NB4 (cell line): ENCODE data around the gene MEGF11.

Experiments
- DNase-seq: peaks from one replicate; pipeline ENCODE4 v3.0.0; 2010; ENCODE audit warnings: low read depth
- H3K4me3 ChIP-seq: one replicate; pipeline ENCODE4 v1.5.1; 2011; ENCODE audit warnings: mild to moderate bottlenecking, low read depth, low read length, moderate library complexity
- MYC ChIP-seq: IDR thresholded peaks from 2 replicates; pipeline ENCODE4 v1.6.1; 2011; ENCODE audit warnings: low read depth, low read length
- POLR2A ChIP-seq: IDR thresholded peaks from 2 replicates; pipeline ENCODE4 v1.6.1; 2011; ENCODE audit warnings: mild to moderate bottlenecking; ENCODE audit not compliant: insufficient read length; ENCODE audit errors: extremely low read depth
- TF ChIP-seq, protein P1 (sequence below): IDR thresholded peaks from one replicate; pipeline ENCODE4 v1.5.1; 2012; ENCODE audit warnings: low read depth, low read length
- TF ChIP-seq, protein P2 (sequence below): IDR thresholded peaks from 2 replicates; pipeline ENCODE4 v1.6.1; 2011; ENCODE audit warnings: low read depth, low read length

MEGF11 gene

DNA sequence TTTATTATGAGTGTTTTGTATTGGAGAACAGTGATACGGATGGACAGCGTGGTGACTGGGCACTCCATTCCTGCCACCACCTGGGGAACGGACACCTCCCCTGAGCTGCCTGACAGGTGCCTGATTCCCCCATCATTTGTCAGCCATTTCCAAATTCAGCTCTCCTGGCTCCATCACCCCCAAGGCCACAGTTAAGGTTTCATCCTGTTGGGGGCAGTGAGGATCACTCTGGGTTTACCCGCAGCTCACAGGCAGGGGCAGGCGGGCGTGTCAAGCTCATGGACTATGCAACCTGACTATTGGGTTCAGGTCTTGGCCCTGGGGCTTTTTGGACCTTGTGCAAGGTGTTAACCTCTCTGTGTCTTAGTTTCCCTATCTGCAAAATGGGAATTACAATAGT lies 307.9 kb downstream of the MEGF11 start:
- no peak overlapping the region for H3K4me3 ChIP-seq
- DNase-seq, result peak; percentile 12
- TF ChIP-seq MYC, result no peak
- TF ChIP-seq, protein P1, sequence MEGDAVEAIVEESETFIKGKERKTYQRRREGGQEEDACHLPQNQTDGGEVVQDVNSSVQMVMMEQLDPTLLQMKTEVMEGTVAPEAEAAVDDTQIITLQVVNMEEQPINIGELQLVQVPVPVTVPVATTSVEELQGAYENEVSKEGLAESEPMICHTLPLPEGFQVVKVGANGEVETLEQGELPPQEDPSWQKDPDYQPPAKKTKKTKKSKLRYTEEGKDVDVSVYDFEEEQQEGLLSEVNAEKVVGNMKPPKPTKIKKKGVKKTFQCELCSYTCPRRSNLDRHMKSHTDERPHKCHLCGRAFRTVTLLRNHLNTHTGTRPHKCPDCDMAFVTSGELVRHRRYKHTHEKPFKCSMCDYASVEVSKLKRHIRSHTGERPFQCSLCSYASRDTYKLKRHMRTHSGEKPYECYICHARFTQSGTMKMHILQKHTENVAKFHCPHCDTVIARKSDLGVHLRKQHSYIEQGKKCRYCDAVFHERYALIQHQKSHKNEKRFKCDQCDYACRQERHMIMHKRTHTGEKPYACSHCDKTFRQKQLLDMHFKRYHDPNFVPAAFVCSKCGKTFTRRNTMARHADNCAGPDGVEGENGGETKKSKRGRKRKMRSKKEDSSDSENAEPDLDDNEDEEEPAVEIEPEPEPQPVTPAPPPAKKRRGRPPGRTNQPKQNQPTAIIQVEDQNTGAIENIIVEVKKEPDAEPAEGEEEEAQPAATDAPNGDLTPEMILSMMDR, result peak; percentile 34

DNA sequence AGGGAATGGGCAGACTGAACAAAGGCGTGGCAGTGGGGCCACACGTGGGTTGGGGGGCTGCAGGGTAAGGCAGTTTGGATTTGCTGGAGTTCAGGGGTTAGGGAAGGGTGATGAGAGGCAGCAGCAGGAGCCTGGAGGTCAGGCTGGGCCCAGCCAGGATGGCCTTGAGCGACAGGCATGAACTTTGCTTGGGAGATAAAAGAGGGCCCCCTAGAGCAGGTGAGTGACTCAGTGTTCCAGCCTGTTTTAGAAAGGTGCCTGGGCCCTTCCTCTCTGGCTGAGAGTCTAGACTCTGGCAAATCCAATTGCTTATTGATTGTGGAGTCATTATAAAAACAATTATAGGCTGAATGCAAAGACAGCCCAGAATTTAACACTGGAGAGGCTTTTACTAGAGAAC lies 309.1 kb downstream of the MEGF11 start:
- TF ChIP-seq, protein P1, result no peak
- TF ChIP-seq POLR2A, result no peak
- TF ChIP-seq MYC, result no peak
- TF ChIP-seq, protein P2, sequence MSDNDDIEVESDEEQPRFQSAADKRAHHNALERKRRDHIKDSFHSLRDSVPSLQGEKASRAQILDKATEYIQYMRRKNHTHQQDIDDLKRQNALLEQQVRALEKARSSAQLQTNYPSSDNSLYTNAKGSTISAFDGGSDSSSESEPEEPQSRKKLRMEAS, result no peak
- no peak overlapping the region for H3K4me3 ChIP-seq
- no peak for DNase-seq

DNA sequence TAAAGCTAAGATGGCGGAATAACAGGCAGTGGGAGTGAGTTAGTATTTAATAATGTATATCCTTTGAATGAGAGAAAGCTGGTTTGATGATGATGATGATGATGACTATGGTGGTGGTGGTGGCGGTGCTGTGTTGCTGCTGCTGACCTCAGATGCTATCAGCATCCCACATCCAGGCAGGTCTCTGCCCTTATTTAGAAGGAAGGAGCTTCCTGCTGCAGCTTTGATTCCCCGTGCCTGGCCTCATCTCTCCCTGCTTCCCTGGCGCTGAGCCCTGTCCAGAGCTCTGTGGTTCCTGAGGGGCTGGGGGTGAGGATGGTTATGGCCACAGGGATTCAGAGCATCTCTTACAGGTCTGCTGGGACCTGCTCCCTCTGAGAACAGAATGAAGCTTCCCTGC lies 311.1 kb downstream of the MEGF11 start:
- TF ChIP-seq, protein P2, result no peak
- no peak for TF ChIP-seq POLR2A
- TF ChIP-seq, protein P1, result no peak
- no peak overlapping the region for H3K4me3 ChIP-seq
- no peak for DNase-seq

DNA sequence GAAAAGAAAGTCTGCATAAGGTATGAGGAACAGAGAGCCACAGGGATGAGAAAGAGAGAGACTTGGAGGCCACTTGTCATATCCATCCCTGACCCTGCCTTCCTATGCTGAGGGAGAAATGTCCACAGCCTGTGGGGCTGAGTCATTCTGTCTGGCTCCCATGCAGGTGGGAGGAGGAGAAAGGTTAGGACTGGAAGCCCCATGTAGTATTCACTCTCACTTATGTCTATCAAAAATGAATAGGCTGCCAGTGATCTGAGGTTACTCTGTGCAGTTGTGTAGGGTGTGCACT lies 313.0 kb downstream of the MEGF11 start:
- DNase-seq, result no peak
- TF ChIP-seq, protein P2, result no peak
- TF ChIP-seq POLR2A (no peak), MYC (no peak)
- TF ChIP-seq, protein P1, result no peak
- H3K4me3 ChIP-seq, result no peak overlapping the region

DNA sequence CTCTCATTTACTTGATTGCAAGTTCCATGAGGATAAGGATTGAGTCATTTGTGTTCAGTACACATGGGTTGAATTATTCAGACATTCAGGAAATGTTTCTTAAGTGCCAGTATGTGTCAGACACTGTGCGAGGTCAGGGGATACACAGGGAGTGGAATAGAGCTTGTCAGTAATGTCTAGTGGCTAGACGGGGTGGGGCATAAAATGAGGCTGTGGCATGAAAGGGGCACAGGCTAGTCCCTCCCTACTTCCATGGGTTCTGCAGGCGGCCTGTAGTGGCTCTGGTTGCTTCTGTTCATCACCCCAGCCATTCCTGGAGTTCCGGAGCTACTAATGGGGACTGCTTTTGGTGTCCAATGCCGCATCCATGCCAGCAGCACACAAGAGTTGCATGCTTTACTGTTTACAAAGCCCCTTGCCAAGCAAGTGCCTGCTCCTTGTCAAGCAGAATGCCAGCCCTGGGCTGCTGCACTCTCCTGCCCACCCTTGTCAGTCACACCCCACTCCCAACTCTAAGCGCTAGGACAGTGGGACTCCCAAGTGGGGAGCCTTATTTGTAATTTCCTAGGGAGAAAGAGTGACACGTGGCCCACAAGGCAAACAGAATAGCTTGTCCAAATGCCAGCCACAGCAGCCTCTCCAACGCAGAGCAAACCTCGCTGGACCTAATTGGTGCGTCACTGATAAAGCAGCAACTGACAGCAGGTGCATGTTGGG lies 313.5 kb downstream of the MEGF11 start:
- TF ChIP-seq, protein P1, result no peak
- TF ChIP-seq MYC (no peak), POLR2A (no peak)
- TF ChIP-seq, protein P2, result no peak
- no peak overlapping the region for H3K4me3 ChIP-seq
- no peak for DNase-seq

DNA sequence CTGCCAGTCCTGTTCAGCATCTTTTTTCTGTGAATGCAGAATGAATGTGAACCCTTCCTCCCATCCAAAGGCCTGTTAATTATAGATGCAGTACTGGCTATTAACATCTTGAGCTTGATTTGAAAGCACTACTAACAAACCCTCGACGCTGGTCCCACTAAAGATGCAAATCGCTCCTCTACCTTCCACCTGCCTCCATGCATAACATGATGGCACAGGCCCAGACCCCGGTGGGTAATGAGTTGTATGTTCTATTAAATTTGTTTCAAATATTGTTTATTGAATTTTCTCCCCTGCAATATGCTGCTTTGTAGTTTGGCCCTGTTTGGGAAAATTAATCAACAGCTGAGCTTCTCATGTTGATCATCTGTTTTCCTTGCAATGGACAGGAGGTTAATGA lies 314.9 kb downstream of the MEGF11 start:
- DNase-seq, result no peak
- TF ChIP-seq POLR2A (no peak), MYC (no peak)
- TF ChIP-seq, protein P2, result no peak
- TF ChIP-seq, protein P1, result no peak
- H3K4me3 ChIP-seq, result no peak overlapping the region
